Heart left ventricle (tissue), 13 donors: ENCODE data around the gene TMPRSS11B.

ENCODE experiments used
- CTCF ChIP-seq, 12 donors: fragments of 200-600 bp; sonication (generic) in 4 of 12; IDR thresholded peaks; one replicate each; pipeline versions ENCODE4 v1.5.0 to v1.8.0; 2018 to 2022; ENCODE audit warnings: antibody characterized with exemption in 12 of 12, mild to moderate bottlenecking in 5 of 12
- POLR2A ChIP-seq, 2 donors: fragments of 450-650 bp; IDR thresholded peaks; one replicate each; pipeline ENCODE4 v1.6.1; 2017; ENCODE audit warnings: antibody characterized with exemption in 2 of 2, mild to moderate bottlenecking in 2 of 2, moderate library complexity in 2 of 2
- donor health status: ischemic (EF 13 %, LVEDD 7.1; RV severe dilation, severe dysfunction).
- donor health status: DM: no; HTN: yes; CAD: no.
- donor health status: DM: no; HTN: no; CAD: no.
- donor health status: ischemic (EF 25% LVEDD 6.9; RV normal size, moderate dysfunction).
- donor health status: ischemic (EF 25% LVEDD 5.7; RV mildly dilated, moderate dysfunction).
- donor health status: ischemic (EF 35%, LVEDD 5.7; RV mildly dilated, moderate dysfunction).
- donor health status: nonischemic (EF 11% LVEDD 7.7; RV severe dilation, severe dysfunction).
- donor health status: DM: yes; HTN: yes; CAD: no.
- donor health status: PGD.
- donor health status: ischemic (EF 29% LVEDD 5.4; RV normal size, mild dysfunction).
- donor health status: nonischemic (EF 23%, LVEDD 6.1; RV moderate dilation, normal function).

- TF ChIP-seq POLR2A (IDR thresholded peaks at IDR 0.05) (no peak), CTCF (IDR thresholded peaks at IDR 0.05) (no peak)
These were observed 13.7 kb upstream of the TMPRSS11B start for GRCh38 chr4:68259191-68259590.
